ENCODE data around the gene NR5A1.

- TF ChIP-seq CEBPB (IDR thresholded peaks at IDR 0.05; ENCODE audit: low read depth) (no peak), POLR2A (IDR thresholded peaks at IDR 0.05; ENCODE audit: borderline replicate concordance, extremely low read depth, insufficient read depth, insufficient read length) (no peak)
Observed at GRCh38 chr9:124520206-124520596, 13.0 kb upstream of the NR5A1 start.

Data from HCT116 (cell line).